GM19351 (cell line): Measurements from ENCODE around the gene PTRH1.

ENCODE experiments used
- ATAC-seq: cut with Tn5 transposase; IDR thresholded peaks from one replicate; pipeline ENCODE4 v1.9.1; 2021; ENCODE audit warnings: mild to moderate bottlenecking, moderate library complexity; ENCODE audit not compliant: unreplicated experiment

Gene PTRH1

DNA sequence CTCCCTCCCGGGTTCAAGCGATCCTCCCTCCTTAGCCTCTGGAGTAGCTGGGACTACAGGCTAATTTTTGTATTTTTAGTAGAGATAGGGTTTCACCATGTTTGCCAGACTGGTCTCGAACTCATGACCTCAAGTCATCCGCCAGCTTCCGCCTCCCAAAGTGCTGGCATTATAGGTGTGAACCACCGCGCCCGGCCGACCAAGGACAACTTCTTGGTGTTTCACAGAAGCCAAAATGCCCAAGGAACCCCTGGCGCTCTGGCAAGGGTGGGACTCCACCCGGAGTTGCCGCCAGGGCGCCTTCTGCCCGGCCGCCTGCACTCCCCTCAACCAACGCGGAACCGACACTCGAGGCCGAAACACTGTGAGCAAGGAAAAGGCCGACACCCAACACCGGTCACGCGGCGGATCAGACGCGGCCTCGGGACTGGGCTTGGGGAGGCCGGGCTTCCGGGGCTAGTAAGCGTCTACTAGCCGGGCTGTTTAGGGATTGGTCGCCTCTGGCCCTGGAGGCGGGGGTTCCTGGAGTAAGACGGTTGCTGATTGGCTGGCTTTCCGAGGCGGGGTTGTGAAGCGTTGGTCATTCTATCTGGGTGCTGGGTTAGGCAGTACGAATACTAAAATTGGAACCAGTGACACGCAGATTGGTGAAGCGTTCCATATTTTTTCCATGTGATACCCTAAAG lies 16.3 kb downstream of the PTRH1 start:
- peak; percentile 86 for ATAC-seq

- ATAC-seq: no peak
Measured at GRCh38 chr9:127698386-127698785, 17.1 kb downstream of the PTRH1 start.

- no peak for ATAC-seq
Measured at GRCh38 chr9:127697575-127697974, 17.9 kb downstream of the PTRH1 start.

DNA sequence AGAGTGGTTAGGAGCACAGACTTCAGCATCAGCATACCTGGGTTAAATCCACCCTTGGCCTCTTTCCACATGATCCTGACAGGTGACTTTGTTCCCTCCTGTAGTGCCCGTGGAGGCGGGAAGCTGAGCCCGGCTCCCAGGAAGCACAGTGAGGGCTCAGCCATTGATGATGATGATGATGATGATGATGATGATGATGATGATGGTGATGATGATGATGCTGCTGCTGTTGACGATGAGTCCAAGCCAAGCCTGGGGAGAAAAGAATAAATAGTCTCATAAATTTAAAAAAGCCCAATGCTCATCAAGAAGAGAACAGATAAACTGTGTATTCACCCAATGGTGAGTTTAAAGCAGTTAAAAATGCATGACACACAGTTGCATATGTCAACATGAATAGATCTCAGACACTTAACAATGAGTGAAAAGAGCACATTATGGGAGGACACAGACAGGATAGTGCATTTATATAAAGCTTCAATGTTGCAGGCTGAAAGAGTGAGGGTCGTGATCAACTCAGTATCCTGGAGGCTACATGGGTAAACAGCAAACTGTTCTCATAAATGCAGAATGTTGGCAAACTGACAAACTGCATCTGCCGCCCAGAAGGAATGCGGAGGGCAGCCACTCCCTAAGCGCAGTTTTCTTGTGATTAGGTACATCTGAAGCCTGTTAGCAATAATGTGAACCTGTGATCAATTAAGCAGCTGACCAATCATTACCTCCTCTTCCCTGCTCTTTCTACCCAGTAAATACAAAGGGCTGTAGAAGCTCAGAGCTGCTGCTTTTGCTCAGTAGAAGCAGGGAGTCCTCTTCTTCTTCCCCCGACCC lies 20.4 kb downstream of the PTRH1 start:
- ATAC-seq: no peak

DNA sequence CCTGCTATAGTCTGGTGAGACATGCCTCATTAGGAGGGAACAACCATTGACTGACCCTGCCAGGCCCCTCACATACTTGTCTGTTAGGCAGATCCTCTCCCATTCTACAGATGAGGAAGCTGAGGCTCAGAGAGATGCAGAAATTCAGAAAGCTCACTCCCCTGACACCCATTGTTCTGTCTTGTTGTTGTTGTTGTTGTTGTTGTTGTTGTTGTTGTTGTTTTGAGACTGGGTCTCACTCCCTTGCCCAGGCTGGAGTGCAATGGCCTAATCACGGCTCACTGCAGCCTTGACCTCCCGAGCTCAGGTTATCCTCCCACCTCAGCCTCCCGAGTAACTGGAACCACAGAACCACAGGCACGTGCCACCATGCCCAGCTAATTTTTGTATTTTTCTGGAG lies 21.8 kb downstream of the PTRH1 start:
- no peak for ATAC-seq

DNA sequence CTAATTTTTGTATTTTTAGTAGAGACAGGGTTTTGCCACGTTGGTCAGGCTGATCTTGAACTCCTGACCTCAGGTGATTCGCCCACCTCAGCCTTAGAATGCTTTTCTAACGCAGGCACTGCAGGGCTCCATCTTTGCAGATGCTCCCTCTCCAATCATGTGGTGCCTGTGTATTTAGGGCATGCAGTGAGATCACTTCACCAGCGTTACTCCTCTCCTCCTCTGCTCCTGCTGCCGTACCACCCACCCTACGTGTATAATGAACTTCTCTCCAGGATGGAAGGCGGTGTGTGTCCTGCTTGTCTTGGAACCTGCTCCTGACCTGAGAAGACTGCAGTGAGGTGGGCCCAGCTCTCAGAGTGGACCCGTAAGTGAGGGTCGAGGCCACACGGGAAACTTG lies 22.3 kb downstream of the PTRH1 start:
- no peak for ATAC-seq

GRCh38 chr9:127692071-127692470 lies 23.4 kb downstream of the PTRH1 start:
- no peak for ATAC-seq

DNA sequence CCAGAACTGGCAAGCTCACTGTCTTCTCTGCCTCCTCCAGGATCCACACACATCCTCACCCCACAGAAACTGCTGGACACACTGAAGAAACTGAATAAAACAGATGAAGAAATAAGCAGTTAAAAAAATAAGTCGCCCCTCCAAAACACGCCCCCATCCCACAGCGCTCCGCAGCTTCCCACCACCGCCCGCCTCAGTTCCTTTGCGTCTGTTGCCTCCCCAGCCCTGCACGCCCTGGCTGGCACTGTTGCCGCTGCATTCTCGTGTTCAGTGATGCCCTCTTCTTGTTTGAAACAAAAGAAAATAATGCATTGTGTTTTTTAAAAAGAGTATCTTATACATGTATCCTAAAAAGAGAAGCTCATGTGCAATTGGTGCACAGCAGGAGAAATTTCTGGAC lies 24.7 kb downstream of the PTRH1 start:
- no peak for ATAC-seq

GRCh38 chr9:127689329-127690000 lies 26.0 kb downstream of the PTRH1 start:
- ATAC-seq: no peak

GRCh38 chr9:127686461-127687393 lies 28.7 kb downstream of the PTRH1 start:
- no peak for ATAC-seq

- no peak for ATAC-seq
Measured at GRCh38 chr9:127684576-127684975, 30.9 kb downstream of the PTRH1 start.

- no peak for ATAC-seq
Measured at GRCh38 chr9:127683723-127684122, 31.7 kb downstream of the PTRH1 start.

DNA sequence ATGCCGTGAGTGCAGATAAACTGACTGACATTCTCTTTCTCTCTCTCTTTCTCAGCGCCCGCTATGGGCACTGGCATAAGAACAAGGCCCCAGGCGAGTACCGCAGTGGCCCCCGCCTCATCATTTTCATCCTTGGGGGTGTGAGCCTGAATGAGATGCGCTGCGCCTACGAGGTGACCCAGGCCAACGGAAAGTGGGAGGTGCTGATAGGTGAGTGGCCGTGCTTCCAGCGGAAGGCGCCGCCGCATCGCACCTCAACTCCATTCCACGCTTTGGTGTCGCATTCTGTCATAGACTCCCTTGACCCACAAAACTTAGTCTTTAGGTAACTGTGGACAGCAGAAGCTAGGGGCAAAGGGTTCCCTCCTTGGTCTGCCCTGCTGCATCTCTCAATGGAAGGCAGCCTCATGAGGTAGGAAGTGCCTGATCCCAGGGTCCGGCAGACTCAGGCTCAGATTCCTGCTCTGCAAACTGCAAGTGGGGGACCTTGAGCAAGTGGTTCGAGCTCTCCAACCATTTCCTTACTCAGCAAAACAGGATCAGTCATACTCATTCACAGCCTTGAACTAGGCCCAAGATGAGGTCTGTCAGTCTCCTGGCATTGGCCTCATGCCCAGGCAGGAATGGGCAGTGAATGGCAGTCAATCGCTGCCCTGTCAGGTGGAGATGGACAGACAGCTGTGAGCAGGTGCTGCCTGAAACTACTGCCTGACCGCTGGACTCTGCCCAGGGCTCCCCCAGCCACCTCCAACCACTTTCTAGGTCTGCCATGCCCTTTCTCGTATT lies 32.9 kb downstream of the PTRH1 start:
- ATAC-seq: no peak

DNA sequence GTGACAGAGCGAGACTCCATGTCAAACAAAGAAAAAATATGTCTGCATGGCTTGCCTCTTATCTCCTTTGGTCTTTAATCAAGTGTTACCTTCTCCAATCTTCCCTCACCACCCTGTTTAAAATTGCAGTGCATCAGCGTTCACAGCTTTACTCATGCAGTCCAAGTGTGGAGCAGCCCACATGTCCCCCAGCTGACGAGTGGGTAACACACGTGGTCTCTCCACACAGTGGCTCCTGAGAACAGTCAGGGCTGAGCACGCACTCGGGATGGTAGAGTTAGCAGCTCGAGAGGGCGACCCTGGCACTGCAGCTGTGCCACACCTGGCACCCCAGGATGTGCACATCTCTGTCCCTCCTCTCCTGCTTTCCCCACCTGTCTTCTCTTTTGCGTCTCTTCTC lies 34.6 kb downstream of the PTRH1 start:
- no peak for ATAC-seq

DNA sequence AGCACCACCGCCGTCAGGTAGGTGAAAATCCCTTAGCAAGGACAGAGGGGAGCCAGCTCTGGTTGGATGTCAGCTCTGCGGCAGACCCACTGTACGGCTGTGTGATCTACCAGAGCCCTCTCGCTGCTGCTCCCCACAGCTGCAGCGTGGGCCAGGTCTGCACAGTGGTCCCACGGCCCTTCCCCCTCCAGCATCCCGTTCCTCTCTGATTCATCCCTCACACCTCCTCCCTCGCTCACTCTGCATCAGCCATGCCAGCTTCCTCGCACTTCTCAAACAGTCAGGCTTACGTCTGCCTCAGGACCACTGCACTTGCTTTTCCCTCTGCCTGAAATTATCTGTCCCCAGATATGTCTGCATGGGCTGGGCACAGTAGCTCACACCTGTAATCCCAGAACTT lies 35.2 kb downstream of the PTRH1 start:
- ATAC-seq: no peak

- no peak for ATAC-seq
Measured at GRCh38 chr9:127679506-127679905, 36.0 kb downstream of the PTRH1 start.

DNA sequence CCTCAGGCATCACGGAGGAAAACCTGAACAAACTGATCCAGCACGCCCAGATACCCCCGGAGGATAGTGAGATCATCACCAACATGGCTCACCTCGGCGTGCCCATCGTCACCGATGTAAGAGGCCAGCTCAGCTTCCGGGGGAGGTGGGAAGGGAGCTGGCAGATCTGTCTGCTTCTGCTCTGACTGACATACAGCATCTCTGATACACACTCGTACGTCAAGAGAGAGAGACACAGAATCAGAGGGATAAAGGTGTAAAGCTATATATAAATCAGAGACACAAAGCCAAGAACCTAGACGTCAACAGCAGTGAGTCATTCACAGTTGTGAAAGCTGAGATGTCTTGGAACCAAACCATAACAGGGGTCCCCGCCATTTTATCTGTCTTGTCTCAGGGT lies 38.8 kb downstream of the PTRH1 start:
- no peak for ATAC-seq

DNA sequence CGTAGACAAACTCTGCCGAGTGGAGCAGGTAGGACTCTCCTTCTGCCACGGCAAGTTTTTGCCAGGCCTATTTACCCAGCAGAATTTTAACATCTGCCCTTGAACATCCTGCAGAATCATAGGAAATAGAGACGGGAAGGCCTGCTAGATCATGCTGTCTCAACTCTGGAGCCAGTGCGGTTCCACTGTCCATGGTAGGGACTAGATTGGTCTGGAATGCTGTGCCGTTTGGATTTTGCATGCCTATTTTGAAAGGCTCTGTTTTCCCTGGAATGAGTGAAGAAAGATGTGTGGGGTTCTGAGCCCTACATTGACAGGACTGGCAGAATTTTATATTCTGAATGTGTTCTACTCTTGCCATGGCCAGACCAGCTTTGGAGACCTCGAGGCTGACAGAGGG lies 42.2 kb downstream of the PTRH1 start:
- ATAC-seq: no peak

DNA sequence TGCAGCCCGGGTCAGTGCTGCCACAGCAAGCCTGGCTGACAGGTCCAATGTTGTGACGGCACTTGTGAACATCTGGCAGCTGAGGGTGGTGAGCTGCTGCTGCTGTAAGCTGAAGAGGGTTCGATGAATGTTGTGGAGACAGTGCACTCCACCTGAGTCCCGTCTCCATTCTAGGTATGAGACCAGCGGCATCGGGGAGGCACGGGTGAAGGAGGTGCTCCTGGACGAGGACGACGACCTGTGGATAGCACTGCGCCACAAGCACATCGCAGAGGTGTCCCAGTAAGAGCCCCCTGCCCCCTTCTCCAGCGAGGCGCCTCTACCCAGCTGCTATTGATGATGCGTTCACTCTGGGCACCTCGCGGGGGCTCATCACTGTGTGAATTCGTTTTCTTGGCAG lies 47.6 kb downstream of the PTRH1 start:
- no peak for ATAC-seq
